NCI-H2227 (cell line): Measurements from ENCODE around the gene AK1.

Experiments used
- DNase-seq: peaks from one replicate; lab custom pipeline; 2025; ENCODE audit not compliant: unreplicated experiment; lab: John Stamatoyannopoulos, UW

AK1 gene

DNA sequence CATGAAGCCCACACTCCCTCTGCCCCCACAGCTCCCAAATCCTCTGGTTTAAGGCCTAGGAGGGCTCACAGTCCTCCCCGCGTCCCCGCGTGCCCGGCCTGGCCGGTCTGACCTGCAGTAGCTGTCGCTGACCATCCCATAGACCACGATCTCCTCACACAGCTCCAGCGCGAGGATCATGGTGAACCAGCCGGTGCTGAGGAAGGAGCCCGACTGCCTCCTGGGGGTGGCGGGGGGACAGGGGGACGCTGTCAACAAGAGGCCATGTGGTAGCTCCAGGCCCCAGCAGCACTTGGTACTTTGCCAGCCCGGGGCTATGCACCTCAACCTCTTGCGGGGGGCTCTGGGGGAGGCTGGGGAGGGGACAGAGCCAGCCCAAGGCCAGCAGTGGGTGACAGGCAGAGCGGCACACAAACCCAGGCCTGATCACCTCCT lies 32.4 kb upstream of the AK1 start:
- no peak for DNase-seq

DNA sequence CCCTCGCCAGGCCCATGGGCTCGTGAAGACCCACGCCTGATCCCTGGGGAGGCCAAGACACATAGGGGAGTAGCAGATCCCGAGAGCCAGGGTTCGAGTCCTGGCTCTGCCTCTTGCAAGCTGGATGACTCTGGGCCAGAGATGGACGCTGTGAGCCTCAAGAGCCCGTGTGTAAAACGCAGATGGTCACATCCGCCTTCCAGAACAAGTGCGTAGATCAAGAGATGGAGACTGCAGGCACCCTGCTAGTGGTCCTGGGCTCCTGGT lies 31.1 kb upstream of the AK1 start:
- no peak for DNase-seq

DNA sequence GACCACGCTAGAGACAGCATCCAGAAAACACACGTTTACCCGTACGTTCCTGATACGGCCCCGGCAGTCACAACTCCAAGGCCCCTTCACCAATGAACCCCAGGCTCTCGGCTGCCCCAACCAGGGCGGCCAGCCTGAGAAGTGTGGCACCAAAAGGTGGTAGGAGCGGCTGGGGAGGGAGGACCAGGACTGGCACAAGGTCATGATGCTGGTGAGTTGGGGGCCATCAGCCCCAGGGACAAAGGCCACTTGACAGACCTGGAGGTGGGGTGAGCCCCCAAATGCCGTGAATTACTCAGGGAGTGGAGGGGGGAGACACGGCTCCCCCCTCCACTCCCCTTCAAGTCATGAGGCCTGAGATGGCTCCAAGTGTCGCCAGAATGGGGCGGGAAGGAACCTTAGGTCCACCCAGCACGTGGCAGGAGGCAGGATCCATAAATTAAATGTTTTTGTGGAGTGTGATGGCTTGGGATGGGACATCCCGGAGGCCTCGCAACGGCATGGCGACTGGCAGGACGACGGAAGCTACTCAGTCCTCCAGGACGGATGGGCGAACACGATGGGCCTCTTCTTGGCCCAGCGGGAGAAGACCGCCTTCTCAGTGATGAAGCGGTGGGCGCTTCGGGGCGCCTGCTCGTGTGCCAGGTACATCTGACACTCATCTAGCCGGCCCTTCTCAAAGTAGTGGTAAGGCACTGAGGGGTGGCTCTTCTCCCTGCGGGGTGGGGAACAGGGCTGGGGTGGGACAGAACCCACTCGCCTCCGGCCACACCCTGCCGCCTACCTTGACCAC lies 30.6 kb upstream of the AK1 start:
- no peak for DNase-seq

DNA sequence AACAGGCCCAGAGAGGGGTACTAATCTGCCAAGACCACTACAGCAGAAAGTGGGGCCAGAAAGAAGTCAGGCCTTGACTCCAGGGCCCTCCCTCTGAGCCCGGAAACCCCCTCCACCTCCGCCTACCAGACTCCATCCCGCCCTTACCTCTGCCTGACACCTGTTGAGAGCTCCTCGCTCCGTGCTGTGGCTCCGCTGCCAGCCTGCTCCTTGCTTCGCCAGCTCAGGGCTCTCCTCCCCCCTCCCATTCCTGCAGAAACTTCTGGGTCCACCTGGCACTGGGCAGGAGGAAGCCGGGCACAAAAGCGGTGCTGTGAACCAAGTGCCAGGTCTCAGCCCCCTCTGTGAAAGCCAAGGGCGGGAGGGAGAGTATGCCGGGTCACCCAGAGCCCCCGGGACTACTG lies 28.3 kb upstream of the AK1 start:
- DNase-seq: no peak

DNA sequence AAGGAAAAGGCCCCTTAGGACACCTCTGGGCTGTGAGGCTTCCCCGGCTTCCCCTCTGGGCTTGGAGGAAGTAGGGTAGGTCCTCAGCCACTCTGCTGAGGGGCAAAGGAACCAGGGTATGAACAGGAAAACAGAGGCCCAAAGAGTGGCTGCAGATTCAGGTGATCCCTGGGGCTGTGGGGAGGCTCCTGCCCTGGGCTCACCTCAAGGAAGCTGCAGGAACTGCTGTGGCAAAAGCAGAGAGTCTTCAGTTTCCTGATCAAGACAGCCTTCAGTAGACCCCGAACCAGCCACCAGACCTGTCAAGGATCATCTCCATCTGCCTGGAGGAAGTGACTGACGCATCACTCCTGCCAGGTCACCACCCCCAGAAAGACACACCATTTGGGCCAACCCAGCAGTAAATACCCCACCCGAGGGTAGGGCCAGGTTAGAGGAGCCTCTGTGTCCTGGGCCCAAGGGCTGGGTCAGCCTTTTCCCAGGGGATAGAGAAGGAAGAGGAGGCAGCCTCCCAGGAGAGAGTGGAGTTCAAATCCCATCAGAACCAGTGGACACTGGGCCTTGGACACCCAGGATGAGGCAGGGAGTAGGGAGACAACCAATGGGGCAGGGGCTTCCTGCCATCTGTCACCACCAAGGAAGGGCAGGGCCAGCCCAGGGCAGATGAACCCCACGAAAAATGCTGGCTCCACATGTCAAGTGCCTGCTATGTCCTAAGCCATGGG lies 27.7 kb upstream of the AK1 start:
- DNase-seq: no peak

DNA sequence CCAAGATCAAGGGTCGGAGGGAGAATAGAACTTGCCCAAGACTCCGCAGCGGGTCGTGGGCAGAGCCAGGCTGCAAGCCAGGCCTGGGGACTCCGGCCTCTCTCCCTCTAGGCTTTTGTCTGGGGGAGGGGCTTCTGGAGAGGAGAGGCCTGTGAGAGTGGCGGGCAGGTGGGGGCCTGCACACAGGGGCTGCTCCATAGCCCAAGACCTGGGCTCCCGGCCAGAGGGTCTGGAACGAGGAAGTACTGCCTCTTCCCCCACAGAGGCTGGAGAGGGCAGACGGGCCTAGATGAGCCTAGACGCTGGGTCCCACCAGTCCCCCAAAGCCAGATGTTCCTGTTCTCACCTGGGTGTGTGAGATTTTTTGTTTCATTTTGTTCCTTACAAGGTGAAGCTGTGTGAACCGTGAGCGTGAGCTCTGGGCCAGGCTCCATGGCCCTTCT lies 27.1 kb upstream of the AK1 start:
- DNase-seq: no peak

DNA sequence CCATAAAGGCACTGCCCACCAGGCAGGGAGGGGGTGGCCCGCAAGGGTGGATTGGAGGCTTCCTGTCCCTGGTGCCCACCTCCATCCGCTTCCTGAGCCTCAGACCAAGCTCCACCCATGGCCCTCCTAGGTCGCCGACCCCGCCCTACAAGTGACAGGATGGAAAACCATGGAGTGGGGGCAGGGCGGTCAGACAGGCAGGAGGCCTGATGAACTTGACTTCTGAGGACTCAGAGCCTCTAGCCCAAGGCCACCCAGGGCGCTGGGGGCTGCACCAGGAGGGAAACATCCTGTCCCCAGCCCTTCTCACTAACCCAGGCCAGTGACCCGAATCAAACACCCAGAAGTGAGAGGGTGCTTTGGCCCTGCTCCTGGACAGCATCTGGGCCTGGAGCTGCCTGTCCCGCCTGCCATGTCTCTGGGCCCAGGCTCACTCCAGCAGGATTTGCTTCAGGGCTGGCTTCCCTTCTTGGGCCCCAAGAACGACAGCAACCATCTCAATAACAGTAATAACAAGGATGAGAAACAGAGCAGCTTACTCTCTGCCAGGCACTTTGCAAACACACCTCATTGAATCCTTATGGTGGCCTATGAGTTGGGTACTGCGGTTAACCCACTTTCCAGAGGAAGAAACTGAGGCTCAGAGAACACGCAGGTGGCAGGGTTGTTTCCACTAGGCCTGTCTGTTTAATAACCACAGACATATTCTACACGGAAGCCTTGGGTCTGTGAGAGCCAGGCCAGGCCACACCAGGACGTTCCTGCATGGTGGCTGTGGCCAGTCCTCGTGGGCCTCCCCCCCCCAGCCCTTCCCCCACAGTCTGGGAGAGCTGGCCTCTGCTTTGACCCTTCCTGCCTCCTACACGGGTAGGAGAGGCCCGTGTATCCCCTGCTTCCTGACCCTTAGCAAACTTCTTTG lies 26.3 kb upstream of the AK1 start:
- no peak for DNase-seq

DNA sequence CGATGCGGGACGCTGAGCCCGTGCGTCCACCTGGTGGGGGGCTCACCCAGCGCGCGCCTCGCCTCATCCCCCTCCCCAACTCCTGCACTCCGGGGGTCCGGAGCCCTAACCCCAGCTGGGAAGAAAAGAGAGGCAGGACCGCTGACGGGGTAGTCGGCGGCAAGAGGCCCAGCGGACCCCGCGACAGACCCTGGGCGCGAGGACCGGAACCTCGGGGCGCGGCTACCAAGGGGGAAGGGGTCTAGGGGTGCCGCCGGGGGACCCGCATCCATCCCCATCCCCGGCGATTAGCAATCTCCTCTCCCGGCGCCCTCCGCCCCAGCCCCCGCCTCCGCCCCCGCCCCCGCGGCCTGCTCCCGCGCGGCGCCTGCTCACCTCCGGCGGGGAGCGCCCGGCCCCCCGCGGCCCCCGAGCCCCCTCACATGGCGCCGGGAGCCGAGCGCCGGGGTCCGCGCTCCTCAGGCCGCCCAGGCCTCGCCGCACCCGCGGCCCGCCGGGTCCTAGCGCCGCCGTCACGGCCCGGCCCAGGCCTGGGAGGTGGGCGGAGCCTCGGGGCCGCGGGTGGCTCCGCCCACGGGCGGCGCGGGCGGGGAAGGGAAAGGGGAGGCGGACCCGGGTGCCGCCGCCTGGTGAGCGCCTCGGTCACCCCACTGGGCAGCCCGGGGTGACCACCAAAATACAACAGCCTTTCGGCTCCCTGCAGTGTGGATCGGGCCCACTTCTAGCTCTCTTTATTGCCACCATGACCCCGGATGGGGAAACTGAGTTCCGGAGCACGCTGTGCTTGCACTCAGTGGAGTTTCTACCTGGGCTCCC lies 21.9 kb upstream of the AK1 start, which contains the start of gene ST6GALNAC6:
Gene ST6GALNAC6 (minus strand): TSS at position 476 of the 816 bp plus-strand sequence. CDS start 1,622 bp downstream, outside the sequence.
- DNase-seq: peak; percentile 83

DNA sequence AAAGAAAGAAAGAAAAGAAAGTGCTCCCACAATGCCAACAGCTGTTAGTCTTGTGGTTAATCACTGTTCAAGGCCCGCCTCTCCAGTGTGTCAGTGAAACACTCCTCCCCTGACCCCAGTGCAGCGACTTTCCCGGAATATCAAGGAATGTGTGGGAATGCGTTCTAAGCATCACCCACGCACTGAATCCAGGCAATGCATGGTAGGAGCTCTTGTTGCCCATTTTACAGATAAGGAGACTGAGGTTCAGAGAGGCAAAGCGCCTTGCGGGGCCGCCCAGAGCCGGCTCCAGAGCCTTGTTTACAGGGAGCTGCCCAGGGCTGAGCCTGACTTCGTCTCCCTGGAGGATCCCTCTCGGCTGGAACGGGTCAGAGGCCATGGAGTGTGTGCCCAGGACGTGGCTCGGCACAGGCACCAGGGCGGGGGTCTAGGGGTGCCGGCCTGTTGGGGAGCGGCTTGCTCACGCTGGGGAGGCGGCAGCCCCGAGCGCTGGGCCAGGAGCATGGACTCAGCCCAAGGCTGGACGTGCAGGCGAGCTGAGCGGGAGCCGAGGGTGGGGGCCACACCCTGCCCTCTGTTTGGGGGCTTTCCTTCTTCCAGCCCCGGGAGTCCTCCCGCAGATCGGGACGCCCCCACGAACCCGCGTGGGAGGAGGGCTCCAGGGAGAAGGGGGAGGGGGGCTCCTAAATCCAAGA lies 21.1 kb upstream of the AK1 start:
- DNase-seq: no peak

DNA sequence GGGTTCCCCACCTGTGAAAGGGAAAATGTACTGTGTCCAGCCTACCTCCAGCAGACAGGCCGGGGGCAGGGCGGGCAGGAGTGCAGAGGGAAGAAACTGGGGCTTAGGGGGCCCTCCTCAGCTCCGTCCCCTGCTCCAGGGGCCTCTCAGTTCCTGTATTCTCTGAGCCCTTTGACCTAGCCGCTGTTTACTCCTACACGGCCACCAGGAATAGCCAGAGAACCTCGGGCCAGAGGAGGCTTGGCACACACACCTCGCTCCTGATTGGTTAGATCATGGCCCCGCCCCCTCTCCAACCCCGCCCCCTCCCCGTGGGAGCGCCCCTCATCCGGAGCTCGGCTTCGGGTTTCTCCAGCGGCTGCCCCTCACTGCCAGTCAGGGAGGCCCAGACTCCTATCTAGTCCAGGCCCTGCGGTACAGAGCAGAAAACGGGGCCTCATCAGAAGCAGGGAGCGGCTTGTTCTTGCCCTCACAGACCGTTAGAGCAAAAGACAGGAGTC lies 19.8 kb upstream of the AK1 start:
- DNase-seq: peak; percentile 42

DNA sequence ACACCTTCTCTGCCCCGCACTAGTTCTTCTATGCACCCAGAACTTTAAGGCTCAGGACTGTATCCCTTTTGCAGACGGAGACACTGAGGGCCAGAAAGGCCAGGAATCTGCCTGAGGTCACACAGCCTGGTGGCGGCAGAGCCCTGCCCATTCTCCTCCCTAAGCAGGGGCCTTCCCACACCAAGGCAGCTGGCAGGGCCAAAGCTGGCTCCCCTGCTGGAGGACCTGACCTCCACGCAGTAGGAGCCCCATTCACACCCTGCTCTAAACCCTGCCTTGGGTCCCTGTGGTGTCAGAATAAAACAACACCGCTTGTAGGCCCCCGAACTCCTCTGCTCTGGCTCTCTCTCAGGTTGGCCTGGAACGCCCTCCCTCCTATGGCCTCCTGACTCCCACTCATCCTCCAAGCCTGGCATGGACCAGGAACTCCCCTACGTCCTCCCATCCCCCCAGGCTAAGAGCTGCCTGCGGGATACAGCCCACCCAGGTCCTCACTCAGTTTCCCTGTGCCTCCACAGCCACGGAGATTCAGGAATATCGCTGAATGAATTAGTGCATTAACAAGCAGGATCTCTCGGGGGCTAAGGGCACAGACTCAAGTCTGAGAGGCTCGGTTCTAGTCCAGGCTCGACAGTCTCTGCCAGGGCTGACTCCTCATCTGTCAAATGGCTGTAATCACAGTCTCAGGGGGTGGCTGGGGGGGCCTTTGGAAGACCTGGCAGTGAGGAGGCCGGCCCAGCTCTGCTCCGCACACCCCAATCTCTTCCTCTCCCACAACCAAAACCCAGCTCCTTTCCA lies 19.1 kb upstream of the AK1 start:
- no peak for DNase-seq

DNA sequence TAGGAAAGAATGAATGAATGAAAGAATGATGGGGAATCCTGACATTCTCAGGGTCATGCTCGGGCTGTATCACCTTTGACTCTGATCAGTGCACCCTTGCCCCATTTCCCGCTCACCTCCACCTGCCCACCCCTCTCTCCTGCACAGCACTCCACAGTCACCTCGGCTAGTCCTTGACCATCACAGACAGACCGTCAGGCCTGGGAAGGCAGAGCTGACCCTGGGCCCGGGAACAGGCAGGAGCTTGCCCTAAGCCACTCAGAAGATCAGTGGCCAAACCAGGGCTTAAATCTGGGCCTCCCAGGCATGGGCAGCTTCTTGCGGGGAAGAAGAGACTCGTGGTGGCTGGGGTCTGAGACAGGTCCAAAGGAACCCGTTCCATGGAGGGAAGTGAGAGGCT lies 18.3 kb upstream of the AK1 start:
- no peak for DNase-seq

DNA sequence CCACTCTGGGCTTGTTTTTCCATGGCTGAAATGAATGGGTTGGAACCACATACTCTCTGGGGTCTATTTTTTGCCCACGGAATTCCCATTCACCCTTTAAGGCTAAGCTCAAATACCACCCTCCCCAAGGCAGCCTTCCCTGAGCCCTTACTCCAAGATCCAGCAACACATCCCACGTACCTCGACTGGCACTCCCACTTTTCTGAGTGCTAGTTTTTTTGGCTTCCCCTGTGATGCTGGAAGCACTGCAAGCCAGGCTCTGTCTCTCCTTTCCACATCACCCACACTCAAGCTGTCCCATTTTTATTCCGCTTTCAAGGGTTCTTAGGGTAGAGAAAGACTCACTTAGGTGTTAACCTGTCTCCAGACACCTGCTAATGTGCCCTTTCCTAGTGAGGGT lies 15.9 kb upstream of the AK1 start:
- no peak for DNase-seq

DNA sequence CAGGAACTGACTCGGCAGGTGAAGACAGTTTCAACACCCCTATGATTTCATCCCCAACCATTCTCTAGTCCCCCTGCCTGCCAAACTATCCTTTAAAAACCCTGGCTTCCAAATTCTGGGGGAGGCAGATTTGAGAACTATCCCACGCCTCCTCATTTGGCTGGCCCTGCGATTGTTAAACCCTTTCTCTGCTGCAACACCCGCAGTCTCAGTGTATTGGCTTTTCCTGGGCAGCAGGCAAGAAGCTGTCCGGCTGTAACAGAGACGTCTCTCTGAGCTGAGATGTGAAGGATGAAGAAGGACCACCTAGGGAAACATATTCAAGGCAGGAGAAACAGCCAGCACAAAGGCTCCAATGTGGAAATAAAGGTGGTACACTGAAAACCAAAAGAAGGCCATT lies 15.4 kb upstream of the AK1 start:
- no peak for DNase-seq

DNA sequence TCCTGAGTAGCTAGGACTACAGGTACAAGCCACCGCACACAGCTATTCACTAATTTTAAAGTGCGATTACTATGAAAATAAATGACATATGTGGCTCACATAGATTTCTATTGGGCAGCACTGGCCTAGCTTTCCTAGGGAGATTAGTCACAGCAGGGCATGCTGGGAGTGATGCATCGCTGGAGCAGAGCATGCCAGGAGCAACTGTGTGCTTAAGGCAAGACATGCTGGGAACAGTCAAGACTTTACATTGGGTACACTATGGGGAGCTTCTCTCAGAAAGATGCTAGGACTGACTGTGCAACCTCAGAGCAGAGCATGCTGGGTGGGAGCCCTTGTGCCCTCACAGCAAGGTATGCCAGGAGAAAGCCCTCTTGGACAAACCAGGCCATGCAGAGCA lies 12.6 kb upstream of the AK1 start:
- DNase-seq: no peak

DNA sequence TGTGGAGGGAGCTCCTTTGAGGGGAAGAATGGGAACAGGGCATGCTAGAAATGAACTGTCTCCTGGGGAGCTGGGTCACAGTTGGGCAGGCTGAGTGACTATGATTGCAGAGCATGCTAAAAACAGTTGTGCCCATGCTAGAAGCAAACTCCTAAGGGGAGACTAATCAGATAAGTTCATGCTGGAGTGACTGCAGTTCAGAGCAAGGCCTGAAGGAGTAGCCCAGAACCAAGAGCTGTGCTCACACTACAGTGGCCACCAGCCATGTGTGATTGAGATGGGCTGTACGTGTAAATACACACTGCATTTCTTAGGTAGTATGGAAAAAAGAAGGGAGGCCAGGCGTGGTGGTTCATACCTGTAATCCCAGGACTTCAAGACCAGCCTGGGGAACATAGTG lies 10.3 kb upstream of the AK1 start:
- no peak for DNase-seq

DNA sequence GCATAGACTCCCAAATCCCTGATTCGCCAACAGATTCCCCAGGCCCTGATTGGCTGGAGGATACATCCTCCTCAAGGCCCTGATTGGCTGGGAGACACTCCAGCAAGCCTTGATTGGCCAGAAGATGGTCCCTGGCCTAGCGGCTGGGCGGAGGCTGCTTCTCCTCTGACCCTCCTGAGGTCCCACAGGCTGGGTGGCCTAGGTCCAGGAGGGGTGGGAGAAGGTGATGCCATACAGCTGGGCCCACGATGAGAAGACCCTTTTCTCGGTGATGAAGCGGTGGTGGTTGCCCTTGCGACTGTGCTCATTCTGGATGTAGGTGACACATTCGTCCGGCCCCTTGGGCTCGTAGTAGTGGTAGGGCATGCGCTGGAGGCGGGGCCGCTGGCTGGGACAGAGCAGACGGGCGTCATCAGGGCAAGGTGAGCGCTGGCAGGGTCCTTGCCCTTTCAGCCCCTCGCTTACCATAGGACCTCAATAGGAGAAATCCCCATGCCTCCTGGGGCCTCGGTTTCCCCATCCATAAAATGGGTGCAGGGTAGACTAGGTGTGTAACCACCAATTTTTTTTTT lies 9.0 kb upstream of the AK1 start:
- DNase-seq: no peak

DNA sequence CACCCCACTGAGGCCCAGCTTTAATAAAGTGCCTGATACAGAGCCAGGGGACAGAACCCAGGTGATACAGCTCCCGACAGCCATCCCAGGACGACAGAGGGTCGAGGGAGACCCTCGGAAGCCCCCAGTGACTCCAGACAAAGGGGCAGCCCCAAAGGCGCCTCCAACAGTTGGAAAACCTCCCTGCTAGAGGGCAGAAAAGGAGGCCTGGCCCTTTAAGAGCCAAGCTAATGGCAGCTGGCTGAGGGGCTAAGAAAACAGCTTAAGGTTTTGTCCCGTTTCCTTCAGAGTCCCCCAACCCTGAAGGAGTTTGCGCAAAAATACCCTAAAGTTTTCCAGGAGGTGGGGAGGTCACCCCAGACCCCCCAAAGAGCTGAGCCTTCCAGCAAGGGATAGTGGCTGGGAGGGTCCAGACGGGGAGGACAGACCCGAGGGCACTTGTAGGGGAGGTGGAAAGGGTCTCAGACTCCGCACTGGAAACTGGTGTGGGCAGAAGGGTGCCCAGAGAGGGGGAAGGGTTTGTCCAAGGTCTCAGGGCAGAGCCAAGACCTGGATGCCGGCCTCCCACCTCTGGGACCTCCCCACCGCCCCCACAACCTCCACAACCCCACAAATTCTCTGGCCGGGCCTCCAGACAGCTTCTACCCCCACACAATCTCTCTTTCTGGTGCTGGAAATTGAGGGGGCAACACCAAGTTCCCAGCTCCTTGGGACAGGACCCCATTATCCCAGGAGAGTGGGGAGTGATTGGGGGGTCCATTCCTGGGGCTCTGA lies 8.2 kb upstream of the AK1 start:
- DNase-seq: no peak
